SK-N-SH treated with all-trans-retinoic acid at 6 μM for 48 hours (cell line): ENCODE results near the gene VMO1.

Source experiments
- ARNTL ChIP-seq: fragments of 450-650 bp; formaldehyde crosslinking; IDR thresholded peaks from 2 replicates; pipeline ENCODE4 v1.5.0; 2020; ENCODE audit warnings: low read depth, mild to moderate bottlenecking, moderate library complexity, borderline replicate concordance
- CREB5 ChIP-seq: fragments of 250-450 bp; sonication (Bioruptor Pico); IDR thresholded peaks from 2 replicates; pipeline ENCODE4 v1.5.1; 2020; ENCODE audit warnings: low read depth, mild to moderate bottlenecking, moderate library complexity
- CSRNP3 ChIP-seq: fragments of 250-450 bp; sonication (Bioruptor Pico); IDR thresholded peaks from 2 replicates; pipeline ENCODE4 v1.5.1; 2021; ENCODE audit warnings: mild to moderate bottlenecking, moderate library complexity
- PATZ1 ChIP-seq: fragments of 250-450 bp; sonication (Bioruptor Pico); IDR thresholded peaks from 2 replicates; pipeline ENCODE4 v1.8.0; 2020; ENCODE audit warnings: mild to moderate bottlenecking, moderate library complexity, borderline replicate concordance
- RARB ChIP-seq: fragments of 250-450 bp; sonication (Bioruptor Pico); IDR thresholded peaks from 2 replicates; pipeline ENCODE4 v1.8.0; 2021; ENCODE audit warnings: mild to moderate bottlenecking, moderate library complexity
- SNAI2 ChIP-seq: fragments of 250-450 bp; sonication (Bioruptor Pico); IDR thresholded peaks from 2 replicates; pipeline ENCODE4 v1.5.0; 2020; ENCODE audit warnings: mild to moderate bottlenecking, moderate library complexity
- TOX ChIP-seq: fragments of 250-450 bp; sonication (Bioruptor Pico); IDR thresholded peaks from 2 replicates; pipeline ENCODE4 v1.8.0; 2021; ENCODE audit warnings: mild to moderate bottlenecking, moderate library complexity, borderline replicate concordance
- ZC3H10 ChIP-seq: fragments of 250-450 bp; sonication (Bioruptor Pico); IDR thresholded peaks from 2 replicates; pipeline ENCODE4 v1.5.1; 2021; ENCODE audit warnings: mild to moderate bottlenecking, moderate library complexity
- ZFP3 ChIP-seq: fragments of 250-450 bp; sonication (Bioruptor Pico); IDR thresholded peaks from 2 replicates; pipeline ENCODE4 v1.5.0; 2020; ENCODE audit warnings: mild to moderate bottlenecking, moderate library complexity
- ZFP30 ChIP-seq: fragments of 450-650 bp; formaldehyde crosslinking; IDR thresholded peaks from 2 replicates; pipeline ENCODE4 v1.5.0; 2022; ENCODE audit warnings: mild to moderate bottlenecking, moderate library complexity
- ZNF565 ChIP-seq: fragments of 450-650 bp; formaldehyde crosslinking; conservative IDR thresholded peaks from 2 replicates; pipeline ENCODE4 v1.5.0; 2020; ENCODE audit warnings: low read depth, mild to moderate bottlenecking, moderate library complexity
- ZNF70 ChIP-seq: fragments of 450-650 bp; formaldehyde crosslinking; IDR thresholded peaks from 2 replicates; pipeline ENCODE4 v1.5.0; 2020; ENCODE audit warnings: mild to moderate bottlenecking, moderate library complexity

GRCh38 chr17:4807605-4808377 lies 21.6 kb upstream of the VMO1 start:
- TF ChIP-seq ZNF565 (CRISPR knock-in tag) (no peak), ZFP3 (CRISPR knock-in tag) (no peak), ZNF70 (CRISPR knock-in tag) (no peak), CREB5 (CRISPR knock-in tag) (no peak), ZFP30 (CRISPR knock-in tag) (no peak), ARNTL (CRISPR knock-in tag) (no peak), TOX (CRISPR knock-in tag) (no peak), ZC3H10 (no peak), PATZ1 (CRISPR knock-in tag) (no peak), CSRNP3 (CRISPR knock-in tag) (no peak), SNAI2 (no peak), RARB (CRISPR knock-in tag) (no peak)
